Keratinocyte (primary cell): Measurements from ENCODE around the gene COMMD9. TPM values are rescaled to one million over a fixed set of nuclear protein-coding genes. Genes with fewer than 3 reads are reported as not detected.

Source experiments
- DNase-seq: peaks from one replicate; pipeline ENCODE4 v3.0.0-alpha.2; 2011; ENCODE audit warnings: low read depth, missing footprints, low spot score
- FAIRE-seq: peaks from 2 replicates; lab custom pipeline; 2011; peaks lifted over from hg19 to GRCh38; lab: Jason Lieb, UNC
- H2AFZ ChIP-seq: 2 replicates; pipeline ENCODE4 v1.6.0; 2012; ENCODE audit warnings: low read length, control low read depth, inconsistent platforms; ENCODE audit not compliant: control insufficient read depth
- H3K27ac ChIP-seq: 2 replicates; pipeline ENCODE4 v1.5.1; 2011; ENCODE audit warnings: low read length; ENCODE audit not compliant: control insufficient read depth, insufficient read depth
- H3K27me3 ChIP-seq: 3 replicates; pipeline ENCODE4 v1.6.0; 2011; ENCODE audit warnings: low read length; ENCODE audit not compliant: control insufficient read depth, insufficient read depth; ENCODE audit errors: extremely low read depth
- H3K36me3 ChIP-seq, 2 experiments: 2 replicates in 1 of 2; 3 replicates in 1 of 2; pipeline ENCODE4 v1.5.1; 2011; ENCODE audit warnings: low read length in 2 of 2, mild to moderate bottlenecking in 1 of 2; ENCODE audit not compliant: control insufficient read depth in 2 of 2, insufficient read depth in 2 of 2; ENCODE audit errors: extremely low read depth in 1 of 2
- H3K4me1 ChIP-seq: 3 replicates; pipeline ENCODE4 v1.5.1; 2011; ENCODE audit warnings: low read length; ENCODE audit not compliant: control insufficient read depth, insufficient read depth; ENCODE audit errors: extremely low read depth
- H3K4me2 ChIP-seq: 3 replicates; pipeline ENCODE4 v1.6.0; 2011; ENCODE audit warnings: low read depth, low read length; ENCODE audit not compliant: control insufficient read depth, insufficient read depth; ENCODE audit errors: extremely low read depth
- H3K4me3 ChIP-seq, 3 experiments: fragments of 200-600 bp in 1 of 3; sonication (generic) in 1 of 3; 2 replicates in 2 of 3; 3 replicates in 1 of 3; pipeline ENCODE4 v1.5.1; 2011 to 2016; ENCODE audit warnings: low read length in 3 of 3, mild to moderate bottlenecking in 3 of 3, control low read depth in 2 of 3, inconsistent platforms in 1 of 3, low read depth in 1 of 3, mixed read lengths in 1 of 3, mixed run types in 1 of 3, moderate library complexity in 1 of 3; ENCODE audit not compliant: control insufficient read depth in 2 of 3, insufficient read depth in 2 of 3; ENCODE audit errors: extremely low read depth in 1 of 3
- H3K79me2 ChIP-seq: 2 replicates; pipeline ENCODE4 v1.6.0; 2012; ENCODE audit warnings: low read length; ENCODE audit not compliant: control insufficient read depth, insufficient read depth
- H3K9ac ChIP-seq: 3 replicates; pipeline ENCODE4 v1.6.0; 2011; ENCODE audit warnings: low read length; ENCODE audit not compliant: control insufficient read depth, insufficient read depth; ENCODE audit errors: extremely low read depth
- H3K9me1 ChIP-seq: 3 replicates; pipeline ENCODE4 v1.6.0; 2011; ENCODE audit warnings: low read length; ENCODE audit not compliant: control insufficient read depth, insufficient read depth; ENCODE audit errors: extremely low read depth
- H3K9me3 ChIP-seq: 2 replicates; pipeline ENCODE4 v1.5.1; 2012; ENCODE audit warnings: low read depth, low read length; ENCODE audit not compliant: control insufficient read depth
- H4K20me1 ChIP-seq: 3 replicates; pipeline ENCODE4 v1.6.0; 2011; ENCODE audit warnings: low read length; ENCODE audit not compliant: control insufficient read depth, insufficient read depth; ENCODE audit errors: extremely low read depth
- EZH2 ChIP-seq: IDR thresholded peaks from one replicate; pipeline ENCODE4 v1.6.1; 2012; ENCODE audit warnings: inconsistent platforms, mild to moderate bottlenecking, low read length, moderate library complexity
- dilution Hi-C: fragments of 300-500 bp; cut with MboI; formaldehyde crosslinking; loops from one replicate; pipeline ENCODE4 v1.7.0; 2020; ENCODE audit warnings: low sequenced_read_pairs; ENCODE audit not compliant: extremely low pct_ligation_motif_present
- polyA plus RNA-seq, 5 experiments: library from polyadenylated mRNA; depleted of rRNA in 3 of 5; stranded (reverse) in 3 of 5; stranded (forward) in 1 of 5; unstranded in 1 of 5; fragments of >200 nt; gene quantifications; 1 replicate in 1 of 5; 2 replicates in 3 of 5; 3 replicates in 1 of 5; pipeline versions ENCODE4 v1.2.1 to v1.2.3, GENCODE V29; 2011 to 2012; ENCODE audit warnings: missing spikeins in 2 of 5, low read depth in 1 of 5, low replicate concordance in 1 of 5
- TF ChIP-seq, protein P1 (sequence below), 3 experiments: IDR thresholded peaks in 1 of 3; conservative IDR thresholded peaks in 1 of 3; optimal IDR thresholded peaks in 1 of 3; 2 replicates in 2 of 3; 3 replicates in 1 of 3; pipeline versions ENCODE3 to v1.5.1; 2011; ENCODE audit warnings: low read length in 3 of 3, mild to moderate bottlenecking in 3 of 3, moderate library complexity in 2 of 3, control low read depth in 1 of 3, inconsistent platforms in 1 of 3; ENCODE audit not compliant: insufficient read depth in 2 of 3; ENCODE audit errors: extremely low read depth in 1 of 3

The COMMD9 gene
- polyA plus RNA-seq, 1 donor (not counting 4 experiments of a cell fraction or from before 2014, with no cell fraction given) = 52.6 TPM

- no peaks in the 10 kb centered on the region for H4K20me1 ChIP-seq
- no peaks in the 10 kb centered on the region for H3K9me1 ChIP-seq
- peaks cover 15% of the 10 kb centered on the region for H3K4me1 ChIP-seq
- no peak for DNase-seq
- H3K4me3 ChIP-seq = no peak overlapping the region
- dilution Hi-C loops = no loop called here
- H3K4me2 ChIP-seq = no peak overlapping the region
- no peak overlapping the region for H2AFZ ChIP-seq
- H3K9ac ChIP-seq = no peak overlapping the region
- FAIRE-seq = no peak
- H3K36me3 ChIP-seq = no peaks in the 10 kb centered on the region
- no peaks in the 10 kb centered on the region for H3K9me3 ChIP-seq
- H3K27me3 ChIP-seq = peaks cover 23% of the 10 kb centered on the region
- H3K79me2 ChIP-seq = no peaks in the 10 kb centered on the region
- TF ChIP-seq, protein P1, sequence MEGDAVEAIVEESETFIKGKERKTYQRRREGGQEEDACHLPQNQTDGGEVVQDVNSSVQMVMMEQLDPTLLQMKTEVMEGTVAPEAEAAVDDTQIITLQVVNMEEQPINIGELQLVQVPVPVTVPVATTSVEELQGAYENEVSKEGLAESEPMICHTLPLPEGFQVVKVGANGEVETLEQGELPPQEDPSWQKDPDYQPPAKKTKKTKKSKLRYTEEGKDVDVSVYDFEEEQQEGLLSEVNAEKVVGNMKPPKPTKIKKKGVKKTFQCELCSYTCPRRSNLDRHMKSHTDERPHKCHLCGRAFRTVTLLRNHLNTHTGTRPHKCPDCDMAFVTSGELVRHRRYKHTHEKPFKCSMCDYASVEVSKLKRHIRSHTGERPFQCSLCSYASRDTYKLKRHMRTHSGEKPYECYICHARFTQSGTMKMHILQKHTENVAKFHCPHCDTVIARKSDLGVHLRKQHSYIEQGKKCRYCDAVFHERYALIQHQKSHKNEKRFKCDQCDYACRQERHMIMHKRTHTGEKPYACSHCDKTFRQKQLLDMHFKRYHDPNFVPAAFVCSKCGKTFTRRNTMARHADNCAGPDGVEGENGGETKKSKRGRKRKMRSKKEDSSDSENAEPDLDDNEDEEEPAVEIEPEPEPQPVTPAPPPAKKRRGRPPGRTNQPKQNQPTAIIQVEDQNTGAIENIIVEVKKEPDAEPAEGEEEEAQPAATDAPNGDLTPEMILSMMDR (optimal IDR thresholded peaks at IDR 0.05 in 1 of 3, IDR thresholded peaks at IDR 0.05 in 1 of 3, conservative IDR thresholded peaks at IDR 0.05 in 1 of 3; ENCODE audit: extremely low read depth in 1 of 3, insufficient read depth in 2 of 3, low read length in 3 of 3) = no peak
- TF ChIP-seq EZH2 = no peak
- no peak overlapping the region for H3K27ac ChIP-seq
Measured at GRCh38 chr11:36314434-36314767, 25.2 kb upstream of the COMMD9 start.

DNA sequence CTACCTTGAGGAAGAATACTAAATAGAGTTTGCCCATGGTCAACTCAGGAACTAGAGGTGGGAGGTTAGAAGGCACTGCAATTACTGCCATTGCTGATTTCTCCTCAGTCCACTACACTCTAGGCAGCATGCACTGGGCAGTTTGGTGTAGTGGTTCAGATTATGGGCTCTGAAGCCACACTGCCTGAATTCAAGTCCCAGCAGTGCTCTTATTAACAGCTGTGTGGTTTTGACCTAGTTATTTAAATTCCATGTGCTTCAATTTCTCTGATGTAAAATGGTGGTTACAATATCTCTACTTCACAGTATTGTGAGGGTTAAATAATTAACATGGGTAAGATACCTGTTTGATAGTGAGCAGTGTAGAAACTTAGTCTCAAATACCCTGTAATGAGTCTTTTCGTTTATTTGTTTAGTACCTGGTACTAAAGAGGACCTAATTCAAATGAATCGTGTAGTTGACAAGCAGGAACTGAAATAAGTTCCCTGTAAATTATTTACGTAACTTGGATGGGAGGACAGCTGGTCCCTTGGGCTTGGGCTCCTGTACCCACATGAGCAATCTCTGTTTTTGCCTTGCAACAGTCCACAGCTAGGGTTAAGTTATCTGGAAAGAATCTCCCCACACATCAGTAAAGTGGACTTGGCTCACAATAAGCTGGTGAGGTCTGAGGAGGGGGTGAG lies 24.7 kb upstream of the COMMD9 start:
- no peak overlapping the region for H3K9ac ChIP-seq
- H3K9me3 ChIP-seq = no peaks in the 10 kb centered on the region
- H4K20me1 ChIP-seq = no peaks in the 10 kb centered on the region
- dilution Hi-C loops = no loop called here
- H3K79me2 ChIP-seq = no peaks in the 10 kb centered on the region
- H3K9me1 ChIP-seq = no peaks in the 10 kb centered on the region
- no peak overlapping the region for H3K4me3 ChIP-seq
- DNase-seq = no peak
- no peak overlapping the region for H3K4me2 ChIP-seq
- H2AFZ ChIP-seq = no peak overlapping the region
- no peak overlapping the region for H3K27ac ChIP-seq
- no peak for FAIRE-seq
- peaks cover 21% of the 10 kb centered on the region for H3K27me3 ChIP-seq
- peaks cover 15% of the 10 kb centered on the region for H3K4me1 ChIP-seq
- TF ChIP-seq, protein P1 (optimal IDR thresholded peaks at IDR 0.05 in 1 of 3, IDR thresholded peaks at IDR 0.05 in 1 of 3, conservative IDR thresholded peaks at IDR 0.05 in 1 of 3; ENCODE audit: extremely low read depth in 1 of 3, insufficient read depth in 2 of 3, low read length in 3 of 3) = no peak
- TF ChIP-seq EZH2 = no peak
- H3K36me3 ChIP-seq = no peaks in the 10 kb centered on the region
